H9 (cell line): ENCODE measurements around the gene FRMPD1. TPM values are rescaled to one million over a fixed set of nuclear protein-coding genes. Genes with fewer than 3 reads are reported as not detected.

Source experiments
- DNase-seq: peaks from one replicate; pipeline ENCODE4 v3.0.0-alpha.2; 2017
- H2AFZ ChIP-seq: one replicate; pipeline ENCODE4 v1.6.1; 2013; ENCODE audit warnings: mild to moderate bottlenecking, low read length, control low read depth, moderate library complexity
- H2AK5ac ChIP-seq: 2 replicates; pipeline ENCODE4 v1.6.1; 2013; ENCODE audit warnings: low read length, control low read depth, mixed read lengths; ENCODE audit not compliant: insufficient read length
- H2BK120ac ChIP-seq: one replicate; pipeline ENCODE4 v1.6.1; 2013; ENCODE audit warnings: low read depth, mild to moderate bottlenecking, low read length, control low read depth, inconsistent platforms; ENCODE audit not compliant: poor library complexity, severe bottlenecking
- H2BK12ac ChIP-seq: 2 replicates; pipeline ENCODE4 v1.6.1; 2013; ENCODE audit warnings: low read length, control low read depth, mixed read lengths, low read depth; ENCODE audit not compliant: insufficient read length
- H2BK15ac ChIP-seq: 2 replicates; pipeline ENCODE4 v1.6.1; 2013; ENCODE audit warnings: low read depth, low read length, control low read depth
- H2BK20ac ChIP-seq: one replicate; pipeline ENCODE4 v1.6.1; 2013; ENCODE audit warnings: low read depth, mild to moderate bottlenecking, low read length, control low read depth, inconsistent platforms; ENCODE audit not compliant: poor library complexity, severe bottlenecking
- H2BK5ac ChIP-seq: 2 replicates; pipeline ENCODE4 v1.6.1; 2013; ENCODE audit warnings: low read length, control low read depth, mixed read lengths; ENCODE audit not compliant: insufficient read length
- H3K14ac ChIP-seq: 2 replicates; pipeline ENCODE4 v1.6.1; 2013; ENCODE audit warnings: low read length, control low read depth; ENCODE audit not compliant: insufficient read depth
- H3K18ac ChIP-seq: 2 replicates; pipeline ENCODE4 v1.6.1; 2013; ENCODE audit warnings: low read depth, mild to moderate bottlenecking, mixed read lengths, low read length, control low read depth; ENCODE audit not compliant: insufficient read length
- H3K23ac ChIP-seq: 2 replicates; pipeline ENCODE4 v1.6.1; 2013; ENCODE audit warnings: low read length, control low read depth, mixed read lengths, low read depth; ENCODE audit not compliant: insufficient read length
- H3K23me2 ChIP-seq: 2 replicates; pipeline ENCODE4 v1.6.1; 2013; ENCODE audit warnings: low read depth, mild to moderate bottlenecking, mixed read lengths, low read length, control low read depth; ENCODE audit not compliant: insufficient read length, poor library complexity, severe bottlenecking
- H3K27ac ChIP-seq: 2 replicates; pipeline ENCODE4 v1.5.1; 2013; ENCODE audit warnings: low read length, control low read depth, mixed read lengths, low read depth; ENCODE audit not compliant: insufficient read length
- H3K27me3 ChIP-seq: 2 replicates; pipeline ENCODE4 v1.6.1; 2013; ENCODE audit warnings: low read length, control low read depth, inconsistent platforms; ENCODE audit not compliant: insufficient read depth
- H3K4ac ChIP-seq: 2 replicates; pipeline ENCODE4 v1.6.1; 2013; ENCODE audit warnings: low read depth, mild to moderate bottlenecking, control low read depth, inconsistent platforms, low read length, moderate library complexity
- H3K4me1 ChIP-seq: 2 replicates; pipeline ENCODE4 v1.6.1; 2013; ENCODE audit warnings: low read length, control low read depth, inconsistent platforms; ENCODE audit not compliant: insufficient read depth
- H3K4me2 ChIP-seq: 2 replicates; pipeline ENCODE4 v1.6.1; 2013; ENCODE audit warnings: low read length, control low read depth, mixed read lengths; ENCODE audit not compliant: insufficient read length, insufficient read depth
- H3K56ac ChIP-seq: 2 replicates; pipeline ENCODE4 v1.6.1; 2013; ENCODE audit warnings: low read depth, mild to moderate bottlenecking, mixed read lengths, low read length, control low read depth; ENCODE audit not compliant: insufficient read length
- H3K79me1 ChIP-seq: 2 replicates; pipeline ENCODE4 v1.6.1; 2013; ENCODE audit warnings: low read depth, mild to moderate bottlenecking, moderate library complexity, low read length, control low read depth, inconsistent platforms; ENCODE audit not compliant: insufficient read depth, poor library complexity, severe bottlenecking
- H3K79me2 ChIP-seq: 2 replicates; pipeline ENCODE4 v1.6.1; 2013; ENCODE audit warnings: low read length, control low read depth, inconsistent platforms; ENCODE audit not compliant: insufficient read depth
- H3K9ac ChIP-seq: 2 replicates; pipeline ENCODE4 v1.6.1; 2013; ENCODE audit warnings: low read length, control low read depth, mixed read lengths; ENCODE audit not compliant: insufficient read length; ENCODE audit errors: extremely low read depth
- H3K9me3 ChIP-seq: one replicate; pipeline ENCODE4 v1.6.1; 2013; ENCODE audit warnings: low read depth, low read length, inconsistent platforms; ENCODE audit not compliant: control insufficient read depth
- H3T11ph ChIP-seq: one replicate; pipeline ENCODE4 v1.6.1; 2013; ENCODE audit warnings: mild to moderate bottlenecking, low read length, control low read depth, inconsistent platforms
- H4K20me1 ChIP-seq: one replicate; pipeline ENCODE4 v1.6.1; 2013; ENCODE audit not compliant: control insufficient read depth, insufficient read length, insufficient read depth
- H4K5ac ChIP-seq: 2 replicates; pipeline ENCODE4 v1.6.1; 2013; ENCODE audit warnings: low read depth, mild to moderate bottlenecking, mixed read lengths, low read length, control low read depth; ENCODE audit not compliant: insufficient read length
- H4K8ac ChIP-seq: replicated peaks from 2 replicates; pipeline ENCODE4 v1.6.1; 2013; ENCODE audit warnings: low read length, control low read depth, mixed read lengths, low read depth; ENCODE audit not compliant: insufficient read length
- H4K91ac ChIP-seq: 2 replicates; pipeline ENCODE4 v1.6.1; 2013; ENCODE audit warnings: low read depth, mild to moderate bottlenecking, moderate library complexity, mixed read lengths, low read length, control low read depth; ENCODE audit not compliant: insufficient read length
- H3K27ac Mint-ChIP-seq, 3 experiments: 2 replicates in 2 of 3; 3 replicates in 1 of 3; pipeline ENCODE4 v1.8.0; 2020 to 2021; ENCODE audit warnings: mixed read lengths in 3 of 3, mild to moderate bottlenecking in 1 of 3, moderate library complexity in 1 of 3
- H3K27me3 Mint-ChIP-seq: 2 replicates; pipeline ENCODE4 v1.8.0; 2021; ENCODE audit warnings: low read depth, mild to moderate bottlenecking, moderate library complexity, mixed read lengths
- H3K36me3 Mint-ChIP-seq, 3 experiments: 2 replicates in 2 of 3; 3 replicates in 1 of 3; pipeline ENCODE4 v1.8.0; 2020 to 2021; ENCODE audit warnings: low read depth in 3 of 3, mixed read lengths in 3 of 3; ENCODE audit not compliant: insufficient read depth in 1 of 3
- H3K4me1 Mint-ChIP-seq, 2 experiments: 2 replicates each; pipeline ENCODE4 v1.8.0; 2020; ENCODE audit warnings: mixed read lengths in 2 of 2
- H3K4me3 Mint-ChIP-seq, 2 experiments: 2 replicates in 1 of 2; 3 replicates in 1 of 2; pipeline ENCODE4 v1.8.0; 2020 to 2021; ENCODE audit warnings: mild to moderate bottlenecking in 2 of 2, mixed read lengths in 2 of 2, moderate library complexity in 1 of 2
- H3K9me3 Mint-ChIP-seq, 2 experiments: 2 replicates in 1 of 2; 3 replicates in 1 of 2; pipeline ENCODE4 v1.8.0; 2020; ENCODE audit warnings: mild to moderate bottlenecking in 2 of 2, mixed read lengths in 2 of 2, moderate library complexity in 1 of 2
- WGBS: extraction: QIAGEN DNeasy Blood & Tissue Kit; methylation state at CpG from one replicate; pipeline ENCODE4 v1.1.7; 2013; ENCODE audit warnings: missing lambda C conversion rate, low lambda C conversion rate, mixed read lengths; ENCODE audit not compliant: insufficient read length; ENCODE audit errors: extremely low coverage; 5-methylcytosine and 5-hydroxymethylcytosine counted together
- total RNA-seq: library from RNA; stranded (reverse); gene quantifications from 2 replicates; pipeline ENCODE4 v1.2.1, GENCODE V29; 2021
- TF ChIP-seq, protein P1 (sequence below): fragments of 200-600 bp; sonication (generic); conservative IDR thresholded peaks from 3 replicates; pipeline ENCODE4 v1.8.0; 2021; ENCODE audit warnings: antibody characterized with exemption, mild to moderate bottlenecking

Gene FRMPD1
- total RNA-seq, 1 experiment from 2014 or later: 0.04 TPM

DNA sequence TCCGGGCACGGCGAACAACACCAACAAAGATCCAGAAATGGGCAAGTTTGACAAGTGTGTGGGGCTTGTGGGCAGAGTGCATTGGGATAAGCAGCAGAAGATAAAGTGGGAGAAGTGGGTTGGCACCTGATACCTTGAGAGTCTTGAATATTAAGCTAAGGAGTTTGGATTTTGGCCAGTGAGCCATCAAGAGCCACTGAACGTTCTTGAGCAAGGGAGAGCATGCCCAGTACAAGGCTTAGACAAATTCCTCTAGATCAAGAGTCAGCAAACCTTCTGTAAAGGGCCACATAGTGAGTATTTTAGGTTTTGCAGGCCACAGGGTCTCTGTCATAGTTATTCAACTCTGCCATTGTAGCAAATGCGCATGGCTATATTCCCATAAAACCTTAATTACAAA lies 76.3 kb downstream of the FRMPD1 start:
- Histone ChIP-seq H3K4me1 (no peaks in the 10 kb centered on the region), H3K27ac (no peak overlapping the region), H3K14ac (no peak overlapping the region), H3K4ac (no peak overlapping the region), H4K8ac (no peak overlapping the region), H3K18ac (no peak overlapping the region), H3T11ph (no peak overlapping the region), H3K79me1 (no peaks in the 10 kb centered on the region), H4K91ac (no peak overlapping the region), H2AK5ac (no peak overlapping the region), H4K5ac (no peak overlapping the region), H3K79me2 (no peaks in the 10 kb centered on the region), H4K20me1 (no peaks in the 10 kb centered on the region), H2AFZ (no peak overlapping the region), H3K9me3 (no peaks in the 10 kb centered on the region), H2BK120ac (no peak overlapping the region), H3K9ac (no peak overlapping the region), H3K56ac (no peak overlapping the region), H2BK20ac (no peak overlapping the region), H3K4me2 (no peak overlapping the region), H3K23me2 (no peaks in the 10 kb centered on the region), H2BK5ac (no peak overlapping the region), H2BK15ac (no peak overlapping the region), H3K27me3 (no peaks in the 10 kb centered on the region), H2BK12ac (no peak overlapping the region), H3K23ac (no peak overlapping the region)
- WGBS: no CpG with 5 or more reads among the region's 5 CpGs
- Mint-ChIP-seq H3K27me3 (peaks cover 2% of the 10 kb centered on the region), H3K4me3 (no peak overlapping the region), H3K4me1 (peaks cover 14 to 15% of the 10 kb centered on the region in 2 experiments), H3K27ac (no peak overlapping the region), H3K36me3 (no peaks in the 10 kb centered on the region), H3K9me3 (no peaks in the 10 kb centered on the region)
- no peak for DNase-seq
- TF ChIP-seq, protein P1, sequence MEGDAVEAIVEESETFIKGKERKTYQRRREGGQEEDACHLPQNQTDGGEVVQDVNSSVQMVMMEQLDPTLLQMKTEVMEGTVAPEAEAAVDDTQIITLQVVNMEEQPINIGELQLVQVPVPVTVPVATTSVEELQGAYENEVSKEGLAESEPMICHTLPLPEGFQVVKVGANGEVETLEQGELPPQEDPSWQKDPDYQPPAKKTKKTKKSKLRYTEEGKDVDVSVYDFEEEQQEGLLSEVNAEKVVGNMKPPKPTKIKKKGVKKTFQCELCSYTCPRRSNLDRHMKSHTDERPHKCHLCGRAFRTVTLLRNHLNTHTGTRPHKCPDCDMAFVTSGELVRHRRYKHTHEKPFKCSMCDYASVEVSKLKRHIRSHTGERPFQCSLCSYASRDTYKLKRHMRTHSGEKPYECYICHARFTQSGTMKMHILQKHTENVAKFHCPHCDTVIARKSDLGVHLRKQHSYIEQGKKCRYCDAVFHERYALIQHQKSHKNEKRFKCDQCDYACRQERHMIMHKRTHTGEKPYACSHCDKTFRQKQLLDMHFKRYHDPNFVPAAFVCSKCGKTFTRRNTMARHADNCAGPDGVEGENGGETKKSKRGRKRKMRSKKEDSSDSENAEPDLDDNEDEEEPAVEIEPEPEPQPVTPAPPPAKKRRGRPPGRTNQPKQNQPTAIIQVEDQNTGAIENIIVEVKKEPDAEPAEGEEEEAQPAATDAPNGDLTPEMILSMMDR: no peak
